Mesothelial cell of epicardium (in vitro differentiated cells): ENCODE data around the gene CEBPB. TPM values are rescaled to one million over a fixed set of nuclear protein-coding genes. Genes with fewer than 3 reads are reported as not detected.

Source experiments
- DNase-seq, 2 experiments: peaks; one replicate each; pipeline ENCODE4 v3.0.0; 2021; ENCODE audit warnings: low spot score in 2 of 2; ENCODE audit not compliant: unreplicated experiment in 2 of 2
- H3K27ac Mint-ChIP-seq: 2 replicates; pipeline ENCODE4 v1.8.0; 2021; ENCODE audit warnings: mixed read lengths
- H3K27me3 Mint-ChIP-seq: 2 replicates; pipeline ENCODE4 v1.8.0; 2021; ENCODE audit warnings: low read depth, mixed read lengths
- H3K36me3 Mint-ChIP-seq: 2 replicates; pipeline ENCODE4 v1.8.0; 2021; ENCODE audit warnings: mixed read lengths
- H3K4me1 Mint-ChIP-seq: 2 replicates; pipeline ENCODE4 v1.8.0; 2021; ENCODE audit warnings: mixed read lengths
- H3K4me3 Mint-ChIP-seq: 2 replicates; pipeline ENCODE4 v1.8.0; 2021; ENCODE audit warnings: mild to moderate bottlenecking, moderate library complexity, mixed read lengths
- H3K9me3 Mint-ChIP-seq: 2 replicates; pipeline ENCODE4 v1.8.0; 2021; ENCODE audit warnings: mixed read lengths
- CTCF ChIP-seq: fragments of 200-600 bp; sonication (generic); IDR thresholded peaks from one replicate; pipeline ENCODE4 v1.5.0; 2021; ENCODE audit warnings: antibody characterized with exemption; ENCODE audit not compliant: unreplicated experiment
- total RNA-seq: library from RNA; stranded (reverse); gene quantifications from 3 replicates; pipeline ENCODE4 v1.2.1, GENCODE V29; 2021

The CEBPB gene
- total RNA-seq, 1 donor from 2014 or later, result 25.6 TPM

GRCh38 chr20:50165684-50166554 lies 24.7 kb upstream of the CEBPB start:
- Mint-ChIP-seq H3K27ac (peak overlapping the region; percentile 99), H3K4me1 (peaks cover 11% of the 10 kb centered on the region), H3K9me3 (peaks cover 4% of the 10 kb centered on the region), H3K36me3 (peaks cover 1% of the 10 kb centered on the region), H3K27me3 (no peaks in the 10 kb centered on the region), H3K4me3 (peak overlapping the region; percentile 57)
- DNase-seq, result peak; percentile 80 to 91
- no peak for TF ChIP-seq CTCF

GRCh38 chr20:50169329-50169823 lies 21.3 kb upstream of the CEBPB start:
- no peaks in the 10 kb centered on the region for H3K27me3 Mint-ChIP-seq
- TF ChIP-seq CTCF, result peak; percentile 89
- peaks cover 1% of the 10 kb centered on the region for H3K36me3 Mint-ChIP-seq
- peaks cover 24% of the 10 kb centered on the region for H3K4me1 Mint-ChIP-seq
- H3K4me3 Mint-ChIP-seq, result no peak overlapping the region
- DNase-seq, result peak in 1 of 2 experiments; percentile 82
- peak overlapping the region; percentile 28 for H3K27ac Mint-ChIP-seq
- H3K9me3 Mint-ChIP-seq, result peaks cover 4% of the 10 kb centered on the region

- Mint-ChIP-seq H3K4me1 (peaks cover 21% of the 10 kb centered on the region), H3K36me3 (peaks cover 1% of the 10 kb centered on the region), H3K9me3 (peaks cover 4% of the 10 kb centered on the region), H3K27ac (no peak overlapping the region), H3K4me3 (no peak overlapping the region), H3K27me3 (no peaks in the 10 kb centered on the region)
- no peak for DNase-seq
- TF ChIP-seq CTCF, result no peak
Measured at GRCh38 chr20:50170549-50171220, 19.9 kb upstream of the CEBPB start.

GRCh38 chr20:50172347-50173013 lies 18.1 kb upstream of the CEBPB start:
- H3K9me3 Mint-ChIP-seq, result peaks cover 4% of the 10 kb centered on the region
- peak overlapping the region; percentile 39 for H3K27ac Mint-ChIP-seq
- H3K27me3 Mint-ChIP-seq, result no peaks in the 10 kb centered on the region
- H3K4me3 Mint-ChIP-seq, result peak overlapping the region; percentile 72
- TF ChIP-seq CTCF, result no peak
- H3K36me3 Mint-ChIP-seq, result peaks cover 1% of the 10 kb centered on the region
- peaks cover 13% of the 10 kb centered on the region for H3K4me1 Mint-ChIP-seq
- DNase-seq, result peak in 1 of 2 experiments; percentile 65

GRCh38 chr20:50174456-50174855 lies 16.2 kb upstream of the CEBPB start:
- H3K4me1 Mint-ChIP-seq, result peaks cover 13% of the 10 kb centered on the region
- H3K9me3 Mint-ChIP-seq, result peaks cover 2% of the 10 kb centered on the region
- H3K27ac Mint-ChIP-seq, result no peak overlapping the region
- no peak for DNase-seq
- H3K36me3 Mint-ChIP-seq, result no peaks in the 10 kb centered on the region
- TF ChIP-seq CTCF, result no peak
- H3K4me3 Mint-ChIP-seq, result no peak overlapping the region
- no peaks in the 10 kb centered on the region for H3K27me3 Mint-ChIP-seq
